Keratinocyte (primary cell): ENCODE results near the gene NEK3. TPM values are rescaled to one million over a fixed set of nuclear protein-coding genes. Genes with fewer than 3 reads are reported as not detected.
"Not testable (repeated sequence)": the region's sequence is repeated elsewhere in the genome, so short reads cannot be mapped to it uniquely, and the experiment has no call there.

Source experiments
- DNase-seq: peaks from one replicate; pipeline ENCODE4 v3.0.0-alpha.2; 2011; ENCODE audit warnings: low read depth, missing footprints, low spot score
- FAIRE-seq: peaks from 2 replicates; lab custom pipeline; 2011; peaks lifted over from hg19 to GRCh38; lab: Jason Lieb, UNC
- H2AFZ ChIP-seq: 2 replicates; pipeline ENCODE4 v1.6.0; 2012; ENCODE audit warnings: low read length, control low read depth, inconsistent platforms; ENCODE audit not compliant: control insufficient read depth
- H3K27ac ChIP-seq: 2 replicates; pipeline ENCODE4 v1.5.1; 2011; ENCODE audit warnings: low read length; ENCODE audit not compliant: control insufficient read depth, insufficient read depth
- H3K27me3 ChIP-seq: 3 replicates; pipeline ENCODE4 v1.6.0; 2011; ENCODE audit warnings: low read length; ENCODE audit not compliant: control insufficient read depth, insufficient read depth; ENCODE audit errors: extremely low read depth
- H3K36me3 ChIP-seq, 2 experiments: 2 replicates in 1 of 2; 3 replicates in 1 of 2; pipeline ENCODE4 v1.5.1; 2011; ENCODE audit warnings: low read length in 2 of 2, mild to moderate bottlenecking in 1 of 2; ENCODE audit not compliant: control insufficient read depth in 2 of 2, insufficient read depth in 2 of 2; ENCODE audit errors: extremely low read depth in 1 of 2
- H3K4me1 ChIP-seq: 3 replicates; pipeline ENCODE4 v1.5.1; 2011; ENCODE audit warnings: low read length; ENCODE audit not compliant: control insufficient read depth, insufficient read depth; ENCODE audit errors: extremely low read depth
- H3K4me2 ChIP-seq: 3 replicates; pipeline ENCODE4 v1.6.0; 2011; ENCODE audit warnings: low read depth, low read length; ENCODE audit not compliant: control insufficient read depth, insufficient read depth; ENCODE audit errors: extremely low read depth
- H3K4me3 ChIP-seq, 3 experiments: fragments of 200-600 bp in 1 of 3; sonication (generic) in 1 of 3; 2 replicates in 2 of 3; 3 replicates in 1 of 3; pipeline ENCODE4 v1.5.1; 2011 to 2016; ENCODE audit warnings: low read length in 3 of 3, mild to moderate bottlenecking in 3 of 3, control low read depth in 2 of 3, inconsistent platforms in 1 of 3, low read depth in 1 of 3, mixed read lengths in 1 of 3, mixed run types in 1 of 3, moderate library complexity in 1 of 3; ENCODE audit not compliant: control insufficient read depth in 2 of 3, insufficient read depth in 2 of 3; ENCODE audit errors: extremely low read depth in 1 of 3
- H3K79me2 ChIP-seq: 2 replicates; pipeline ENCODE4 v1.6.0; 2012; ENCODE audit warnings: low read length; ENCODE audit not compliant: control insufficient read depth, insufficient read depth
- H3K9ac ChIP-seq: 3 replicates; pipeline ENCODE4 v1.6.0; 2011; ENCODE audit warnings: low read length; ENCODE audit not compliant: control insufficient read depth, insufficient read depth; ENCODE audit errors: extremely low read depth
- H3K9me1 ChIP-seq: 3 replicates; pipeline ENCODE4 v1.6.0; 2011; ENCODE audit warnings: low read length; ENCODE audit not compliant: control insufficient read depth, insufficient read depth; ENCODE audit errors: extremely low read depth
- H3K9me3 ChIP-seq: 2 replicates; pipeline ENCODE4 v1.5.1; 2012; ENCODE audit warnings: low read depth, low read length; ENCODE audit not compliant: control insufficient read depth
- H4K20me1 ChIP-seq: 3 replicates; pipeline ENCODE4 v1.6.0; 2011; ENCODE audit warnings: low read length; ENCODE audit not compliant: control insufficient read depth, insufficient read depth; ENCODE audit errors: extremely low read depth
- EZH2 ChIP-seq: IDR thresholded peaks from one replicate; pipeline ENCODE4 v1.6.1; 2012; ENCODE audit warnings: inconsistent platforms, mild to moderate bottlenecking, low read length, moderate library complexity
- dilution Hi-C: fragments of 300-500 bp; cut with MboI; formaldehyde crosslinking; loops from one replicate; pipeline ENCODE4 v1.7.0; 2020; ENCODE audit warnings: low sequenced_read_pairs; ENCODE audit not compliant: extremely low pct_ligation_motif_present
- polyA plus RNA-seq, 5 experiments: library from polyadenylated mRNA; depleted of rRNA in 3 of 5; stranded (reverse) in 3 of 5; stranded (forward) in 1 of 5; unstranded in 1 of 5; fragments of >200 nt; gene quantifications; 1 replicate in 1 of 5; 2 replicates in 3 of 5; 3 replicates in 1 of 5; pipeline versions ENCODE4 v1.2.1 to v1.2.3, GENCODE V29; 2011 to 2012; ENCODE audit warnings: missing spikeins in 2 of 5, low read depth in 1 of 5, low replicate concordance in 1 of 5
- TF ChIP-seq, protein P1 (sequence below), 3 experiments: IDR thresholded peaks in 1 of 3; conservative IDR thresholded peaks in 1 of 3; optimal IDR thresholded peaks in 1 of 3; 2 replicates in 2 of 3; 3 replicates in 1 of 3; pipeline versions ENCODE3 to v1.5.1; 2011; ENCODE audit warnings: low read length in 3 of 3, mild to moderate bottlenecking in 3 of 3, moderate library complexity in 2 of 3, control low read depth in 1 of 3, inconsistent platforms in 1 of 3; ENCODE audit not compliant: insufficient read depth in 2 of 3; ENCODE audit errors: extremely low read depth in 1 of 3

Gene NEK3
- polyA plus RNA-seq, 1 donor (not counting 4 experiments of a cell fraction or from before 2014, with no cell fraction given) = 11.1 TPM

DNA sequence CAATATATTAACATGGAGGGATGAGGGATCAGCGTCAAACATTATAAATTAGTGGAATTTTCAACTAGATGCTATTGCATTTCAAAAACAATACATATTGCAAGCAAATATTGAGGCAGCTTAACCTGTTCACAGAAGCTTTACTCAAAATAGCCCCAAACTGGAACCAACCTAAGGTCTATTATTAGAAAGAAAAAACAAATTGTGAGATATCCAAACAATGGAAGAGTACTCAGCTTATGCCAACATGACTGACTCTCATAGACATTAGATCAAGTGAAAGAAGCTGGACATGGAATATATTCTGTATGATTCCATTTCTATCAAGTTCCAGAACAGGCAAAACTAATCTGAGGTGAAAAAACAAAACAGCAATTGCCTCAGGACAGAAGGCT is 27.6 kb upstream of the NEK3 start:
- Histone ChIP-seq H3K4me1 (no peaks in the 10 kb centered on the region), H3K79me2 (peaks cover 12% of the 10 kb centered on the region), H2AFZ (no peak overlapping the region), H3K27ac (no peak overlapping the region), H3K9ac (no peak overlapping the region), H3K4me2 (no peak overlapping the region), H3K9me1 (no peaks in the 10 kb centered on the region), H3K4me3 (no peak overlapping the region), H4K20me1 (no peaks in the 10 kb centered on the region), H3K27me3 (no peaks in the 10 kb centered on the region), H3K36me3 (peaks cover 0 to 2% of the 10 kb centered on the region in 2 experiments), H3K9me3 (no peaks in the 10 kb centered on the region)
- TF ChIP-seq, protein P1, sequence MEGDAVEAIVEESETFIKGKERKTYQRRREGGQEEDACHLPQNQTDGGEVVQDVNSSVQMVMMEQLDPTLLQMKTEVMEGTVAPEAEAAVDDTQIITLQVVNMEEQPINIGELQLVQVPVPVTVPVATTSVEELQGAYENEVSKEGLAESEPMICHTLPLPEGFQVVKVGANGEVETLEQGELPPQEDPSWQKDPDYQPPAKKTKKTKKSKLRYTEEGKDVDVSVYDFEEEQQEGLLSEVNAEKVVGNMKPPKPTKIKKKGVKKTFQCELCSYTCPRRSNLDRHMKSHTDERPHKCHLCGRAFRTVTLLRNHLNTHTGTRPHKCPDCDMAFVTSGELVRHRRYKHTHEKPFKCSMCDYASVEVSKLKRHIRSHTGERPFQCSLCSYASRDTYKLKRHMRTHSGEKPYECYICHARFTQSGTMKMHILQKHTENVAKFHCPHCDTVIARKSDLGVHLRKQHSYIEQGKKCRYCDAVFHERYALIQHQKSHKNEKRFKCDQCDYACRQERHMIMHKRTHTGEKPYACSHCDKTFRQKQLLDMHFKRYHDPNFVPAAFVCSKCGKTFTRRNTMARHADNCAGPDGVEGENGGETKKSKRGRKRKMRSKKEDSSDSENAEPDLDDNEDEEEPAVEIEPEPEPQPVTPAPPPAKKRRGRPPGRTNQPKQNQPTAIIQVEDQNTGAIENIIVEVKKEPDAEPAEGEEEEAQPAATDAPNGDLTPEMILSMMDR (optimal IDR thresholded peaks at IDR 0.05 in 1 of 3, IDR thresholded peaks at IDR 0.05 in 1 of 3, conservative IDR thresholded peaks at IDR 0.05 in 1 of 3; ENCODE audit: extremely low read depth in 1 of 3, insufficient read depth in 2 of 3, low read length in 3 of 3) = no peak
- TF ChIP-seq EZH2 = no peak
- DNase-seq (no peak), FAIRE-seq (no peak)
- dilution Hi-C loops = no loop called here

DNA sequence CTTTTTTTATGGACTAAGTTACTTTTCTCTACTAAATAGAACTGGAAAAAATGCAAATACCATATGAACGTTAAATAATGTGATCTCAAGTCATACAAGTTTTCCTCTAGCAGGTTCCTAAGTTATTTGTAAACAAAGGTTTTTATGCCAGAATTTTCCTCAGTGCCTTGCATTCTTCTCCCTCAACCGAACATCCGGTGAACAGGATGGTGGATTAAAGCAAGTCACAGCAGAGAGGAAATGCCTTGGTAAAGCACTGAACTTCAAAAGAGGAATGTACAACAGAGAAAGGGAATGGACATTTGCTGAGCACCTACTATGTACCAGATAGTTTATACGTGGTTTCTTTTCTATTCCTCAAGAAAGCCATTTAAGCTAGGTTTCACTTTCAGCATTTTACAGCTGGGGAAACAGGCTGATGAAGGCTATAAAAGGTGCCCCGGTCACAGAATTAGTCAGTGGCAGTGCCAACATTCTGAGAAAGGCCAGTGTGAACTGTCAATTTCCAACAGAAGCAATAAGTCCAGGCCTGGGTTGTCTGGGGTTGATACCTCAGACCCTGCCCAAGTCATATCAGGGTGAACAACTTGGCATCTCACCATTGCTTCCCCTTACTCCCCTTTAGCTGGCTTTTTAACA is 22.0 kb upstream of the NEK3 start:
- H4K20me1 ChIP-seq, H3K4me2 ChIP-seq, H3K27ac ChIP-seq, H3K27me3 ChIP-seq, H3K9me1 ChIP-seq, DNase-seq, H2AFZ ChIP-seq, H3K4me1 ChIP-seq, H3K9me3 ChIP-seq, H3K79me2 ChIP-seq, H3K4me3 ChIP-seq, H3K36me3 ChIP-seq, dilution Hi-C loops, H3K9ac ChIP-seq: not testable (repeated sequence)
- peak; percentile 83 for FAIRE-seq

DNA sequence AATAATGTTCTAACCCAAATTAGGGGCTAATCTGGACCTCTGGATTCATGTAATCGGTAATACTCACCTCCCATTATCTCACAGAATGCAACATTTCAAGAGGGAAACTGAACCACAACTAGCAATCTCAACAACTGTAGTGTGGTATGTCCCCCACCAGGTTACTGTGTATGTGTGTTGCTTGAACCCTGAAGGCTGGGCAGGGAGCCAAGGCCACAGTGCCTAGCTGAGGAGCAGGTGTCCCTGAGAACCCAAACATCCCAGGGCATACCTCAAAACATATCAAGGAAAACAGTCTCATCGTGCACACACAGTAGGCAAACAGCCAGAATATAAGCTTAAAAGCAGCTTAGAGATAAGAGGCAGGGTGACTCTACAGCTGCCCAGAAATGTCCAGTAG is 20.5 kb upstream of the NEK3 start:
- DNase-seq (no peak), FAIRE-seq (no peak)
- no peak overlapping the region for H3K4me2 ChIP-seq
- no peak overlapping the region for H3K27ac ChIP-seq
- no peak for TF ChIP-seq EZH2
- TF ChIP-seq, protein P1 (optimal IDR thresholded peaks at IDR 0.05 in 1 of 3, IDR thresholded peaks at IDR 0.05 in 1 of 3, conservative IDR thresholded peaks at IDR 0.05 in 1 of 3; ENCODE audit: extremely low read depth in 1 of 3, insufficient read depth in 2 of 3, low read length in 3 of 3) = no peak
- no peaks in the 10 kb centered on the region for H3K27me3 ChIP-seq
- no peak overlapping the region for H3K9ac ChIP-seq
- no peak overlapping the region for H2AFZ ChIP-seq
- no peaks in the 10 kb centered on the region for H3K79me2 ChIP-seq
- no peaks in the 10 kb centered on the region for H3K9me3 ChIP-seq
- H3K4me1 ChIP-seq = no peaks in the 10 kb centered on the region
- no peaks in the 10 kb centered on the region for H3K9me1 ChIP-seq
- no peaks in the 10 kb centered on the region for H4K20me1 ChIP-seq
- dilution Hi-C loops = no loop called here
- no peak overlapping the region for H3K4me3 ChIP-seq
- H3K36me3 ChIP-seq = peaks cover 3 to 7% of the 10 kb centered on the region in 2 experiments
